Lung (tissue), 12 donors: ENCODE measurements around the gene NANOS1. TPM values are rescaled to one million over a fixed set of nuclear protein-coding genes. Genes with fewer than 3 reads are reported as not detected.

ENCODE experiments used
- ATAC-seq: fragments of 200-7000 bp; cut with Tn5 transposase; one replicate; pipeline ENCODE4 v1.9.1; 2020; ENCODE audit warnings: moderate number of reproducible peaks; ENCODE audit not compliant: insufficient read depth, low FRiP score
- DNase-seq, 3 donors: peaks; one replicate each; pipeline ENCODE4 v3.0.0-alpha.2; 2013 to 2017
- H3K27ac ChIP-seq, 2 donors: one replicate each; pipeline ENCODE4 v1.5.1; 2013; ENCODE audit warnings: mild to moderate bottlenecking in 2 of 2, moderate library complexity in 2 of 2, control low read depth in 1 of 2, inconsistent platforms in 1 of 2, low read depth in 1 of 2, low read length in 1 of 2
- H3K27me3 ChIP-seq, 3 donors: one replicate each; pipeline ENCODE4 v1.5.1; 2013; ENCODE audit warnings: low read length in 2 of 3; ENCODE audit not compliant: control insufficient read depth in 3 of 3, insufficient read depth in 3 of 3
- H3K36me3 ChIP-seq, 4 donors: one replicate each; pipeline ENCODE4 v1.5.1; 2013; ENCODE audit warnings: low read length in 4 of 4, mild to moderate bottlenecking in 1 of 4, moderate library complexity in 1 of 4; ENCODE audit not compliant: control insufficient read depth in 4 of 4, insufficient read depth in 4 of 4
- H3K4me1 ChIP-seq, 5 donors: one replicate each; pipeline ENCODE4 v1.5.1; 2013; ENCODE audit warnings: low read length in 5 of 5, mild to moderate bottlenecking in 2 of 5, moderate library complexity in 1 of 5; ENCODE audit not compliant: control insufficient read depth in 5 of 5, insufficient read depth in 5 of 5
- H3K4me3 ChIP-seq: one replicate; pipeline ENCODE4 v1.5.1; 2013; ENCODE audit warnings: mild to moderate bottlenecking, control low read depth, moderate library complexity
- H3K9ac ChIP-seq, 2 donors: one replicate each; pipeline ENCODE4 v1.5.1; 2013; ENCODE audit warnings: low read length in 2 of 2, control low read depth in 1 of 2; ENCODE audit not compliant: insufficient read depth in 1 of 2
- H3K9me3 ChIP-seq, 4 donors: one replicate each; pipeline ENCODE4 v1.5.1; 2013; ENCODE audit warnings: low read length in 3 of 4, mild to moderate bottlenecking in 1 of 4, moderate library complexity in 1 of 4; ENCODE audit not compliant: control insufficient read depth in 4 of 4, insufficient read depth in 3 of 4
- WGBS, 2 donors: extraction: QIAGEN DNeasy Blood & Tissue Kit; methylation state at CpG; one replicate each; pipeline ENCODE4 v1.1.7; 2013; 5-methylcytosine and 5-hydroxymethylcytosine counted together
- polyA plus RNA-seq, 2 donors: library from polyadenylated mRNA; stranded (reverse); fragments of 200-250 nt; gene quantifications; one replicate each; pipeline ENCODE4 v1.2.1, GENCODE V29; 2013
- total RNA-seq, 2 donors: library from RNA; depleted of rRNA in 1 of 2; stranded (reverse); fragments of >200 nt in 1 of 2; gene quantifications; one replicate each; pipeline ENCODE4 v1.2.1, GENCODE V29; 2014 to 2021
- TF ChIP-seq, protein P1 (sequence below): IDR thresholded peaks from 2 replicates; pipeline ENCODE4 v1.5.1; 2012; ENCODE audit warnings: mild to moderate bottlenecking; ENCODE audit errors: control extremely low read depth, extremely low read depth
- donor health status: control.
- donor health status: control.
- donor health status: Bipolar disorder and iron deficiency.
- donor health status: healthy.
- donor health status: DM: yes; HTN: yes; CAD: no.

The NANOS1 gene
- total and polyA plus RNA-seq, 4 donors = 0.73 to 1.4 (median 0.82) TPM

DNA sequence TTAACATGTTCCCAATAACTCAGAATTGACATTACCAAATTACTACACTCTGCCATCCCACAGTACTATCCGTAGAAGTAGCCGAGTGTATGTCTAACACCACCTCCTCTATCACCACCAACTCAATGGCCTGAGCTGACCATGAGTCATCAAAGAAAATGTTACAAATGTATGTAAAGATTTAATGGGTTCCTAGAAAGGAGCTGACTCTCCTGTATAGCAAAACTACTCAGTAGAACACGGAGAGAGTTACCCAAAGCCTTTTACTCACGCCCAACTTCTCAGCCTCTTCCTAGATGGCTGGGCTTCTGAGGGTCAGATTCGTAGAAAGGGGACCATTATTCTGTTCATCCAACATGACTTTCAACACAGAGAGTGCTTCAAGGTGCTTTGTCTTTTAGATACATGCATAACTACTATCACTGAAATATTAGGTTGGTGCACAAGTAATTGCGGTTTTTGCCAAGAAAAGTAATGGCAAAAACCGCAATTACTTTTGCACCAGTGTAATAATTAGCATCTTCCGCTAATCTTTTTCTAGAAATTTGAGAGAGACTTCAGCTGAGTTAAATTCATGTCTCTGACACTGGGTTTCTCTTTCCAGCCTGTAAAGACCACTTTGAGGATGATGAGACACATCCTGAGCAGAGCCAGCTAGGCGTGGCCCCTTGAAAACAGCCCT lies 24.0 kb upstream of the NANOS1 start:
- DNase-seq = no peak
- no peaks in the 10 kb centered on the region for H3K36me3 ChIP-seq
- no peaks in the 10 kb centered on the region for H3K27me3 ChIP-seq
- no peak overlapping the region for H3K4me3 ChIP-seq
- H3K4me1 ChIP-seq = peaks cover 0 to 10% (median 0%) of the 10 kb centered on the region in 5 donors
- ATAC-seq = no peak
- TF ChIP-seq, protein P1, sequence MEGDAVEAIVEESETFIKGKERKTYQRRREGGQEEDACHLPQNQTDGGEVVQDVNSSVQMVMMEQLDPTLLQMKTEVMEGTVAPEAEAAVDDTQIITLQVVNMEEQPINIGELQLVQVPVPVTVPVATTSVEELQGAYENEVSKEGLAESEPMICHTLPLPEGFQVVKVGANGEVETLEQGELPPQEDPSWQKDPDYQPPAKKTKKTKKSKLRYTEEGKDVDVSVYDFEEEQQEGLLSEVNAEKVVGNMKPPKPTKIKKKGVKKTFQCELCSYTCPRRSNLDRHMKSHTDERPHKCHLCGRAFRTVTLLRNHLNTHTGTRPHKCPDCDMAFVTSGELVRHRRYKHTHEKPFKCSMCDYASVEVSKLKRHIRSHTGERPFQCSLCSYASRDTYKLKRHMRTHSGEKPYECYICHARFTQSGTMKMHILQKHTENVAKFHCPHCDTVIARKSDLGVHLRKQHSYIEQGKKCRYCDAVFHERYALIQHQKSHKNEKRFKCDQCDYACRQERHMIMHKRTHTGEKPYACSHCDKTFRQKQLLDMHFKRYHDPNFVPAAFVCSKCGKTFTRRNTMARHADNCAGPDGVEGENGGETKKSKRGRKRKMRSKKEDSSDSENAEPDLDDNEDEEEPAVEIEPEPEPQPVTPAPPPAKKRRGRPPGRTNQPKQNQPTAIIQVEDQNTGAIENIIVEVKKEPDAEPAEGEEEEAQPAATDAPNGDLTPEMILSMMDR = no peak
- 85 to 93% methylated on average over 9 of the region's 9 CpGs for WGBS, 2 donors
- H3K9ac ChIP-seq = no peak overlapping the region
- H3K27ac ChIP-seq = no peak overlapping the region
- H3K9me3 ChIP-seq = no peaks in the 10 kb centered on the region

DNA sequence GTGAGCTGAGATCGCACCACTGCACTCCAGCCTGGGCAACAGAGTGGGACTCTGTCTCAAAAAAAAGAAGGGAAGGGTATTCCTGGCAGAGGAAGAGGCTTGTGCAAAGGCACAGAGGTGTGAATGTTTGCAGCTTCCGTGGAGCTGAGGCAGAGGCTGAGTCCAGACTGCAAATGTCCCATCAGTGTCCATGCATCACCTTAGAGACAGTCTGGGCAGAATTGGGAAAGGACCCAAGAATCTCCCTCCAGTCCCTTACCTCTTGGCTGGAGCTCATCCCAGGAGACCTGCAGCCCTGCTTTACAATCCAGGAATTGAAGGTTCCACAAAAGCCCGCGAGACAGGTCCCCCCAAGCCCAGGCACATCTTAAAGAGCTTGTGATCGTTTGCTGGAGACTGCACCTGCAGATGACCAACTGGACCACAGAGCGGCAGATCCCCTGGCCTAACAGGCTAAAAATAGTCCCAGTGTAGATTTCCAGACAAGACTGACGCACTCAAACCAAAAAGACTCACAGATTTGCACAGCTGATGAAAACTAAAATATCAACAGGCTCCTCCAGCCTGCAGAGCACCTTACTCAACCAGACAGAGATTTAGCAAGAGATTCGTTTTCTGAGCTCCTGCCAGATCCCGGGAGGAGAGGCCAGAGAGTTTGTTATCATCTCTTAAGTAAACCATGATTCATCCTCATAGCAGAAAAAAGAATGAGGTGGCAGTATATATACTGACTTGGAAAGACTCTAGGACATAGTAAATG lies 22.9 kb upstream of the NANOS1 start:
- no peak overlapping the region for H3K9ac ChIP-seq
- ATAC-seq (peak; percentile 64), DNase-seq (peak in 2 of 3 donors; percentile 23 to 39)

DNA sequence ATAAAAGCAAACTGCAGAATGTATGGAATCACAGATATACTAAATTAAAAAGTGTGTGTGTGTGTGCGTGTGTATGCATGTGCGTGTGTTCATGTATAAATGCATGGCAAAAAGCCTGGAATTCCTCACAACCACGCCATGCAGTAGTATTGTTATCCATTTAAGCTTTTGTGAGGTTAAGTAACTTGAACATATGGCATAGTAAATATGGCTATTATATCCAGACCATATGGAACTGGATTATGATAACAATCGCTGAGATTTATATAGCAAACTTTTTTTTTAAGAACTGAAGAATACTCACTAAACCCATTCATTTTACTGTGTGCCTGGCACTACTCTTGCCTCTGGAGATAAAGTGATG lies 22.3 kb upstream of the NANOS1 start:
- TF ChIP-seq, protein P1 = no peak
- Histone ChIP-seq H3K27me3 (no peaks in the 10 kb centered on the region), H3K4me3 (no peak overlapping the region), H3K9me3 (no peaks in the 10 kb centered on the region), H3K4me1 (peaks cover 0 to 8% (median 0%) of the 10 kb centered on the region in 5 donors), H3K9ac (no peak overlapping the region), H3K36me3 (no peaks in the 10 kb centered on the region), H3K27ac (no peak overlapping the region)
- ATAC-seq = no peak
- peak in 2 of 3 donors; percentile 26 to 31 for DNase-seq
- 59 to 82% methylated on average over 4 of the region's 4 CpGs for WGBS, 2 donors

More for the DNA sequence above, 22.9 kb upstream of the NANOS1 start:
- WGBS, 2 donors = 44 to 66% methylated on average over 9 of the region's 9 CpGs
- H3K36me3 ChIP-seq = no peaks in the 10 kb centered on the region
- H3K4me1 ChIP-seq = peaks cover 0 to 8% (median 0%) of the 10 kb centered on the region in 5 donors
- H3K27me3 ChIP-seq = no peaks in the 10 kb centered on the region
- no peak overlapping the region for H3K27ac ChIP-seq
- H3K9me3 ChIP-seq = no peaks in the 10 kb centered on the region
- H3K4me3 ChIP-seq = no peak overlapping the region
- TF ChIP-seq, protein P1 = no peak
